GM12878 (cell line): ENCODE measurements around the gene DTX1. TPM values are rescaled to one million over a fixed set of nuclear protein-coding genes. Genes with fewer than 3 reads are reported as not detected.

Experiments used
- ATAC-seq: fragments of 200-7000 bp; cut with Tn5 transposase; 3 replicates; pipeline ENCODE4 v1.9.1; 2020; ENCODE audit warnings: mild to moderate bottlenecking, moderate library complexity
- BruUV-seq: library from RNA; stranded (reverse); fragments of 400-500 nt; replicated peaks from 2 replicates; lab custom pipeline; 2021; lab: Mats Ljungman, UMichigan
- CTCF ChIA-PET: fragments of 300-600 bp; sonication (Branson Sonifier 250); formaldehyde crosslinking; extraction: SDS; loops from one replicate; lab custom pipeline; 2021; ENCODE audit warnings: inconsistent platforms; lab: Yijun Ruan, JAX
- POLR2A ChIA-PET: fragments of 350-600 bp; formaldehyde crosslinking; extraction: SDS; loops from one replicate; lab custom pipeline; 2021; ENCODE audit warnings: inconsistent platforms; lab: Charles Lee
- RAD21 ChIA-PET: fragments of 300-600 bp; sonication (Branson Sonifier 250); formaldehyde crosslinking; loops from one replicate; lab custom pipeline; 2023; ENCODE audit warnings: antibody characterized with exemption; ENCODE audit not compliant: unreplicated experiment; lab: Charles Lee
- SMC1A ChIA-PET: fragments of 300-600 bp; sonication (Branson Sonifier 250); formaldehyde crosslinking; loops from one replicate; lab custom pipeline; 2023; ENCODE audit not compliant: unreplicated experiment, uncharacterized antibody; lab: Charles Lee
- DNase-seq: peaks from one replicate; pipeline ENCODE4 v3.0.0-alpha.2; 2011; ENCODE audit warnings: low read depth, low spot score
- FAIRE-seq: peaks from 3 replicates; lab custom pipeline; 2011; peaks lifted over from hg19 to GRCh38; lab: Jason Lieb, UNC
- H2AFZ ChIP-seq: 2 replicates; pipeline ENCODE4 v1.6.0; 2011; ENCODE audit warnings: low read depth, low read length, control low read depth; ENCODE audit not compliant: control insufficient read depth
- H3K27ac ChIP-seq: 2 replicates; pipeline ENCODE4 v1.5.1; 2011; ENCODE audit warnings: control low read depth; ENCODE audit not compliant: control insufficient read depth, insufficient read depth
- H3K27me3 ChIP-seq, 2 experiments: replicated peaks in 1 of 2; 2 replicates each; pipeline versions ENCODE4 v1.6.0 to v1.6.1; 2011; ENCODE audit warnings: low read length in 1 of 2; ENCODE audit not compliant: control insufficient read depth in 2 of 2, insufficient read depth in 2 of 2
- H3K36me3 ChIP-seq, 2 experiments: 2 replicates each; pipeline ENCODE4 v1.5.1; 2011; ENCODE audit warnings: low read length in 1 of 2; ENCODE audit not compliant: control insufficient read depth in 2 of 2, insufficient read depth in 2 of 2
- H3K4me1 ChIP-seq: 2 replicates; pipeline ENCODE4 v1.6.1; 2011; ENCODE audit warnings: mild to moderate bottlenecking, low read length, moderate library complexity, mixed read lengths; ENCODE audit not compliant: control insufficient read depth, insufficient read depth
- H3K4me2 ChIP-seq: 2 replicates; pipeline ENCODE4 v1.6.0; 2011; ENCODE audit warnings: control low read depth; ENCODE audit not compliant: control insufficient read depth, insufficient read depth
- H3K4me3 ChIP-seq: fragments of 200-600 bp; sonication (generic); 2 replicates; pipeline ENCODE4 v1.5.1; 2016
- H3K79me2 ChIP-seq: 2 replicates; pipeline ENCODE4 v1.6.0; 2011; ENCODE audit warnings: low read length; ENCODE audit not compliant: control insufficient read depth, insufficient read depth
- H3K9ac ChIP-seq: 2 replicates; pipeline ENCODE4 v1.8.0; 2011; ENCODE audit warnings: low read length, control low read depth, mixed read lengths; ENCODE audit not compliant: control insufficient read depth, insufficient read depth
- H3K9me3 ChIP-seq: replicated peaks from 3 replicates; pipeline ENCODE4 v1.5.1; 2011; ENCODE audit warnings: mild to moderate bottlenecking, low read length; ENCODE audit not compliant: control insufficient read depth, insufficient read depth
- H4K20me1 ChIP-seq: 2 replicates; pipeline ENCODE4 v1.6.0; 2011; ENCODE audit not compliant: control insufficient read depth, insufficient read depth
- BCL11A ChIP-seq: IDR thresholded peaks from 2 replicates; pipeline ENCODE4 v1.6.1; 2011; ENCODE audit warnings: low read depth, low read length
- CBFB ChIP-seq: IDR thresholded peaks from 2 replicates; pipeline ENCODE4 v1.6.1; 2016; ENCODE audit warnings: antibody characterized with exemption, low read depth
- POU2F2 ChIP-seq: IDR thresholded peaks from 3 replicates; pipeline ENCODE4 v1.6.1; 2011; ENCODE audit warnings: low read depth, mild to moderate bottlenecking, low read length, borderline replicate concordance
- RAD51 ChIP-seq: fragments of 450-650 bp; IDR thresholded peaks from 2 replicates; pipeline ENCODE4 v1.6.1; 2016; ENCODE audit warnings: moderate library complexity, mild to moderate bottlenecking, inconsistent platforms
- ZSCAN29 ChIP-seq: fragments of 450-650 bp; IDR thresholded peaks from 2 replicates; pipeline ENCODE4 v1.6.1; 2017; ENCODE audit warnings: mild to moderate bottlenecking, moderate library complexity
- WGBS: methylation state at CpG from one replicate; pipeline ENCODE4 v1.1.6; 2016; ENCODE audit warnings: low lambda C conversion rate; ENCODE audit not compliant: insufficient replicate concordance, insufficient coverage; ENCODE audit errors: missing lambda C conversion rate; 5-methylcytosine and 5-hydroxymethylcytosine counted together
- in situ Hi-C: fragments of 300-500 bp; cut with MboI; formaldehyde crosslinking; loops from 9 replicates; pipeline ENCODE4 v1.14.3; 2018; ENCODE audit warnings: mixed read lengths
- intact Hi-C: fragments of 100-400 bp; cut with micrococcal nuclease; formaldehyde crosslinking; loops from one replicate; pipeline ENCODE4 v1.14.2; 2022; ENCODE audit not compliant: unreplicated experiment
- polyA plus RNA-seq, 11 experiments: library from polyadenylated mRNA; depleted of rRNA in 4 of 11; unstranded in 6 of 11; stranded (reverse) in 5 of 11; fragments of >200 nt; fragmentation: Nextera tagmentation in 4 of 11; fragmentation: Illumina TruSeq in 1 of 11; extraction: Ambion mirVana in 4 of 11; extraction: Trizol in 1 of 11; gene quantifications; 1 replicate in 1 of 11; 2 replicates in 10 of 11; pipeline versions ENCODE4 v1.2.1 to v1.2.3, GENCODE V29; 2011 to 2016; ENCODE audit warnings: inconsistent platforms in 2 of 11, missing spikeins in 2 of 11, low read depth in 1 of 11
- total RNA-seq, 4 experiments: library from RNA; depleted of rRNA in 3 of 4; stranded (reverse); fragments of >200 nt in 3 of 4; fragmentation: Illumina TruSeq in 1 of 4; extraction: Trizol in 1 of 4; gene quantifications; 2 replicates each; pipeline versions ENCODE4 v1.2.1 to v1.2.3, GENCODE V29; 2013 to 2021

The DTX1 gene
- total and polyA plus RNA-seq, 10 of the 15 experiments (the other 5 are each of a cell fraction or from before 2014, with no cell fraction given): 0.09 to 2.8 (median 0.66) TPM

DNA sequence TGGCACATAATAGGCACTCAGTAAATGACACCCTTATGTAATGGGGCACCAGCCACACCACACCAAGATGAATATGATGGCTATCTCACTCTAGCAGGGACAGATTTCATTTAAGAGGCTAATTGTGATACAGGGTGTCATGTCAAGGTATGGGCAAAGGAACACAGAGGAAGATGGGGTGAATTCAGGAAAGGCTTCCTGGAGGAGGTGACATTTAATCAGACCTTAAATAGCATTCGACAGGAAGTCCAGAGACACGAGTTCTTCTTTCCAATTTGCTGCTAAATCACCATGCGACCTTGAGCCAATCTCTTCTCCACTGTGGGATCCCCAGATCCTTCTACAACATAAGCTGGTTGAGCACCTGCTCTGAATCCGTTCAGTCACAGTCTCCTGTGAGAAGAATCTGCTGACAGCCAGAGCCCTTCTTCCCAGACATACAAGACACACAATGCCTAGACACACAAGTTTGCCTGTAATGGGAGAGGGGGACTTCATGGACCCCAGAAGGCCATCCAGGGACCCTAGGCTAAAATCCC lies 1.5 kb upstream of the DTX1 start:
- Histone ChIP-seq H3K4me3 (no peak overlapping the region), H3K36me3 (no peaks in the 10 kb centered on the region), H3K79me2 (peaks cover 1% of the 10 kb centered on the region), H3K9me3 (no peaks in the 10 kb centered on the region), H3K27me3 (peaks cover 1 to 5% of the 10 kb centered on the region in 2 experiments; a peak in 3 of 4 replicates), H3K4me2 (no peak overlapping the region), H3K9ac (no peak overlapping the region), H3K27ac (no peak overlapping the region), H2AFZ (no peak overlapping the region), H4K20me1 (no peaks in the 10 kb centered on the region; the same call in 1 of the 2 replicates), H3K4me1 (peaks cover 24% of the 10 kb centered on the region)
- TF ChIP-seq CBFB (no peak), ZSCAN29 (no peak), BCL11A (no peak), POU2F2 (no peak), RAD51 (no peak)
- no peak for ATAC-seq
- intact Hi-C loops: no loop called here
- FAIRE-seq: no peak
- ChIA-PET RAD21 (interaction anchor here (0.6 to 1.9 kb wide), 2 partner anchors 41 to 155 kb away, joined by 4 to 6 read pairs; no protein-coding TSS in a partner anchor), CTCF (interaction anchor here (1.1 to 3.4 kb wide), 6 partner anchors 8 to 120 kb away, joined by 3 to 18 read pairs (median 4); no protein-coding TSS in a partner anchor), SMC1A (interaction anchor here (1.1 to 17.0 kb wide), 5 partner anchors 8 to 119 kb away, joined by 3 to 416 read pairs (median 5); no protein-coding TSS in a partner anchor), POLR2A (interaction anchor here (0.6 kb wide), 1 partner anchor 32 kb away, joined by 4 read pairs; no protein-coding TSS in a partner anchor)
- in situ Hi-C loops: no loop called here
- BruUV-seq: no TSS peak
- no peak for DNase-seq
- 60% methylated on average over 4 of the region's 4 CpGs for WGBS
